Right ventricle myocardium superior (tissue), 1 donor: ENCODE data around the gene REG1A. TPM values are rescaled to one million over a fixed set of nuclear protein-coding genes. Genes with fewer than 3 reads are reported as not detected.

Experiments
- ATAC-seq: fragments of 200-7000 bp; cut with Tn5 transposase; one replicate; pipeline ENCODE4 v1.9.1; 2020; ENCODE audit warnings: mild to moderate bottlenecking; ENCODE audit not compliant: poor library complexity
- DNase-seq: peaks from one replicate; pipeline ENCODE4 v3.0.0-alpha.2; 2020
- intact Hi-C: fragments of 100-400 bp; cut with DNase I; formaldehyde crosslinking; loops from one replicate; pipeline ENCODE4 v1.11.2; 2022
- total RNA-seq: library from RNA; stranded (reverse); fragmentation: NEBNext Ultra II Directional; extraction: Animal tissue kit (Norgen Biotek cat#: 25700); gene quantifications from one replicate; pipeline ENCODE4 v1.2.1, GENCODE V29; 2021
- donor health status: DM: no; HTN: yes; CAD: no; lungs with severe emphysema.

Gene REG1A
- total RNA-seq, 1 donor from 2014 or later, result not detected

GRCh38 chr2:79122676-79123075 lies 2.4 kb downstream of the REG1A start:
- ATAC-seq, result no peak
- intact Hi-C loops, result no loop called here
- no peak for DNase-seq

- intact Hi-C loops, result no loop called here
- DNase-seq (no peak), ATAC-seq (no peak)
Measured at GRCh38 chr2:79124907-79125720, 4.8 kb downstream of the REG1A start.

DNA sequence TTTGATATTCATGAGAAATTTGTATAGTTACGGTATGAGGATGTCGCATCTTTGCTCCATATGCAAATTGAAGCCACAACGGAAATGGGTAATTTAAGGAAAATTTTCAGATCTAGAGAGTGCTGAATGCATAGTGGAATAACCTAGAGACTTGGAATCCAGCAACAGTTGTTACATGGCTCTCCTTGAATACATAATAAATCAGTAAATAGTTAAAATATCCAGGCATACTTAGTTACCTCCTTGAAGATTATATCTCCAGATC lies 5.4 kb downstream of the REG1A start:
- no peak for ATAC-seq
- intact Hi-C loops, result no loop called here

DNA sequence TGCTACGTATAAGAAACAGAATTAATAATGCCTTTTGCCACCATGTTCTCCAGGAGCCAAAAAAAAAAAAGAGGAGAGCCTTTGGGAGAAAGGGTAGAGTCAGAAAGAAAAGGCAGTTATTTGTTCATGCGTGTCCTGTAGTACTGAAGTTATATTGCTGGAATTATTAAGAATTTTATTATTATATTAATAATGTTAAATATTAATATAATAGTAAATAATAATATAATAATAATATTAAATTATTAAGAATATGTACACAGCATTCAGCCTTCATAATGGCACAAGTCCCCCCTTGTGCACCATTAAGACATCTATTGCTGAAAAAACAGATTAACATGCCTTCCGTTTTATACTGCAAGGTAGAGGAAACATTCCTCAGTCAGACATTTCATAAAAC lies 8.1 kb downstream of the REG1A start:
- intact Hi-C loops, result no loop called here
- DNase-seq, result no peak
- no peak for ATAC-seq

More for the DNA sequence above, 5.4 kb downstream of the REG1A start:
- DNase-seq, result no peak

DNA sequence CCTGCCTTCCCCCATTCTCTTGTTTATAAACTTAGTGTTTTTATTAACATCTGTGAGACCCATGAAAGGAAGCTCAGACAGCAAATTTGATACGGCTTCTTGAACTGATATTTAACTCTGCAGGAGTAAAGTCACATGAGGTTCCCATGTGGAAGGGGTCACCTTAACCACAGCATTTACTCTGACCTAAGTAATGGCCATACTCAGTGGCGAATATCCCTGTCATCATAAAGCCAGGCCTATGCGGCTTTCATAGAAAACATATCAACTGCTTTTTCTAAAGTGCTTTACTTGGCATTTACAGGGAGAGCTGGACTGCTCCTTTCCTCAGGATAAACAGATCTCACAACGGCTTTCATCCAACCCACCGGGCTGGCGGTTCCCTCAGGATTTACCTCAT lies 9.0 kb downstream of the REG1A start:
- DNase-seq (no peak), ATAC-seq (no peak)
- intact Hi-C loops, result no loop called here

DNA sequence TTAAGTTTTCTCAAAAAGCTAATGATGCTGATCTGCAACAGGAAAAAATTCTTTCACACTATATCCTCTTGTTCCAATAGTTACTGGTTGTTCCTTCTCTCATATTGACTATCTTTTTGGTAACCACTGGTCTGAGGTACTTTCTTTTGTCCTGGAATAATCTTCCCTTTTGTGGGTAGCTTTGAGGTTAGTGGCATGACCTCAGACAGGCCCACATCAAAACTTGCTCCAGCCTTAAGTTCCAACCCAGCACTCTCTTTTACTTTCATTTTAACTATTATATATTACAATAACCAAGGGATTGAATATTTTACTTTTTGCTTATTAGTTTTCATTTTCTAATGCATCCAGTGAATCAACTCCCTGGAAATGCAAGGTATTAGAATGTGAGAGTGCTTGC lies 9.5 kb downstream of the REG1A start:
- no peak for ATAC-seq
- no peak for DNase-seq
- intact Hi-C loops, result no loop called here

DNA sequence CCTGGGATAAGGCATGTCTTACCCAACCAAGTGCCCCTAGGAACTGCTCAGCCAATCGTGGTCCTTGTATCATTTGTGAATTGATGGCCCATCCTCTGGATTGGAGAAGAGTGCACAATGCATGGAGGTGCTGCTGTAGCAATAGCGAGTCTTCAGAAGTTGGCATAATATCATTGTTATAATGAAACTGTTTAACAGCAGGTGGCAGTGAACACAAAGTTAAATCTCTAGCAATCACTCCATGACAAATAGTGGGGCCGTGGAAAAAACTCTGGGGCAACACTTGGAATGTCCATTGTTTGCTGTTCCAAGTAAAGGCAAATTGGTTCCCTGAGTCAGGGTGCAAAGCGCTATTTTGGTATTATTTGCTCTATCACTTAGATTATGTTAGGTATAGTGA lies 11.4 kb downstream of the REG1A start:
- intact Hi-C loops, result no loop called here
- DNase-seq (no peak), ATAC-seq (no peak)

DNA sequence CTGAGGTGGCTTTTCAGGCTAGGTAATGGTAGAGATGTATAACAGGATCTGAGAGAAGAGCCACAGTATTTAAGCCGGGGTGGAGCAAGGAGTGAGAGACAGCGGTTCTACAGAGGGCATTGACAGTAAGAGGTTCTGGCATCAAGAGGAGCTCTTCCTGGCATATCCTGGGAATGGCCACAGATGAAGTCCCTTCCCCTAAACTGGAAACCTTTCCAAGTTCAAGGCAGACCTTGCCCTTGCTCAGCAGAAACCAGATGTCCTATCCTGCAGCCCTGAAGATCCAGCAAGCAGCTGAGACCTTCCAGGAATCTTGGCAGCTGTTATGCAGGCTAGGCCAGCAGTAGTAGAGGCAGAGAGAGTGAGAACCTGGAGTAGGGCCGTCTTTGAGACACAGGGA lies 18.1 kb downstream of the REG1A start:
- ATAC-seq, result no peak
- intact Hi-C loops, result no loop called here
- DNase-seq, result no peak

GRCh38 chr2:79139423-79139822 lies 19.1 kb downstream of the REG1A start:
- no peak for DNase-seq
- intact Hi-C loops, result no loop called here
- no peak for ATAC-seq

DNA sequence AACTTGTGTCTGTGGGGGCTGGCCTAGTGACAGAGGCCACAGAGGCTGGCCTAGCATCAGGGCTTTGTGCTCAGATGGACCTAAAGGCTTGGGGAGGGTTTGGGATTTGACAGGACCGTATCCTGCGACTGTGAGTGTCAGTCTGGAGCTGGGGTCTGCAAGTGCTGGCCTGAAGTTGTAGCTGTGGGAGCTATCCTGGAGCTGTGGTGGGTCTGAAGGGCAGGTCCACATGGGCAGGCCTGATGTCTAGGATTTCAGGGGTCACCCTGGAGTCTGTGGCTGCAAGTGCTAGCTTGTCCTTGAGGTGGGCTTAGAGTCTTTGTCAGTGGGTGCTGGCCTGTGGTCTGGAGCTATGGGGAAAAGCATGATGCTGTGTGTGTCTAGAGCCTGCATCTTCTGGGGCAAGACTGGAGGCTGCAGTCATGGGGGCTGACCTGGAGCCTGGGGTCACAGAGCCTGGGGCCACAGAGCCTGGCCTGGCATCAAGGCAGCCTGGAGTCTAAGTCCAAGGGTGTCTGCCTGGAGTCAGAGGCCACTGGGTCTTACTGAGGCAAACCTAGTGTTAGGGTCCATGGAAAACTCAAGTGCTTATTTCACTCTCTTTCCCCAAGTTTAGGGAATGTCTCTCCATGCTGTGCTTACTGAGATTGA lies 35.7 kb downstream of the REG1A start:
- no peak for ATAC-seq
- no peak for DNase-seq
- intact Hi-C loops, result no loop called here

DNA sequence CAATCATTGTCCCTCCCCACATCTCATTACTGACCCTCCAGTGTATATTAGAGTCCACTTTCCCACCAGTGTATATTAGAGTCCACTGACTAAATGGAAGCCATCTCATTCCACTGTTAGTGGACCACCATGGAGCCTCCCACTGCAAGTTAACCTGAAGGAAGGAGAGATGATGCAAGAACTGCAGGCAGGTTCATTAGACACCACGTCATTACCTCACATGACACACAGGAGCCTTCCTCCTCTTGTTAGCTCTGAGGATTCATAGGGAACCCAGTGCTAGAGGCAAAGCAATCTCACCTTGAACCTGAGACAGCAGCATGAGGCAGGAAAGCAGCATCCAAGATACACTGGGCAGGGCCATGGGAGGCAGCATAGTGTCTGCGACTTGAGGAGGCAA lies 38.7 kb downstream of the REG1A start:
- DNase-seq (no peak), ATAC-seq (no peak)
- intact Hi-C loops, result no loop called here

DNA sequence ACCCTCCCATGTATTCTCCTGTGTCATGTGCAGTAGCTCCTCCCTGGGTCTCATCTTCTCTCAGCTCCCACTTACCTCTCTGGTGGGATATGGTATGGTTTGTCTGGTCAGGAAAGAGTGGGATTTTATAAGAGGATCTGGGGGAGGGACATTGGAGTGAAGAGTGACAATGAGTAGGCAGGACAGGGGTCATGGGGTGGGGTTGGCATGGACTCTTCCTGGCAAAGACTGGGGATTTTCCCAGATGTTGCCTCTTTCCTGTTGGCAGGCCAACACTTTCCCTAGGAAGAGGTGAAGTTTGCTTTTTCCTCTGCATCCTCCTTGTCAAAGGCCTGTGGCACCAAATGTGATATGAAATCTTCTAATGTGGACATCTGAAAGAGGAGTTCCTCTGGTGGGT lies 39.4 kb downstream of the REG1A start, which contains the start of gene REG3A:
Gene REG3A (minus strand): TSS at position 101 of the 400 bp plus-strand sequence. CDS start 348 bp downstream, outside the sequence.
- ATAC-seq (no peak), DNase-seq (no peak)
- intact Hi-C loops, result no loop called here

GRCh38 chr2:79162132-79162531 lies 41.8 kb downstream of the REG1A start:
- ATAC-seq (no peak), DNase-seq (no peak)
- intact Hi-C loops, result no loop called here

DNA sequence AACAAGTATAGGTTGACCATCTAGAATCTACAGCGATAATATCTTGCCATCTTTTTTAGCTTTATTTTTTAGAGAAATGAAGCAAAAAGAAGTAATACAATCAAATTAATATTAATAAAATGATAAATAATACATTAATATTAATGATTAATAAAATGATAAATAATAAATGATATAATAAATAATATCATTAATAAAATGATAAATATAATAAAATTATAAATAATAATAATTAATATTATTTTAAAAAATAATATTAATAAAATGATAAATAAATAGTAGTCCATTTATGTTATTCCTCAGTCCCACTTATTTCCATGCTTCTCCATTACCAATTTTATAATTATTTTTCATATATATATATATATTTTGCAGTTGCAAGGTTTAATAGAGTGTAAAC lies 42.5 kb downstream of the REG1A start:
- no peak for ATAC-seq
- DNase-seq, result no peak
- intact Hi-C loops, result no loop called here

GRCh38 chr2:79171348-79171958 lies 51.2 kb downstream of the REG1A start:
- DNase-seq (no peak), ATAC-seq (no peak)
- intact Hi-C loops, result no loop called here

Other genes with a start within 250 kb of the REG1A start
- not detected for gene REG3G, start 94.8 kb upstream of the REG1A start, total RNA-seq
- not detected for gene REG1B, start 32.5 kb upstream of the REG1A start, total RNA-seq
- not detected for gene REG3A, start 39.3 kb downstream of the REG1A start, total RNA-seq